ENCODE results near the gene KRT5. TPM values are rescaled to one million over a fixed set of nuclear protein-coding genes. Genes with fewer than 3 reads are reported as not detected.
A peak's percentile ranks its signal among the peaks of the same experiment; 100 is the strongest.

Gene KRT5
- not detected for total RNA-seq

GRCh38 chr12:52519826-52520662 is at the start of gene KRT5:
Gene KRT5 (minus strand): TSS chr12:52520394. CDS start chr12:52520296, 98 bp downstream.
- ATAC-seq (no peak), DNase-seq (ENCODE audit: low spot score in 2 of 2) (no peak)
- Mint-ChIP-seq H3K9me3 (no peaks in the 10 kb centered on the region), H3K27ac (no peak within 1 kb of the TSS), H3K36me3 (no peaks in the 10 kb centered on the region)

GRCh38 chr12:52568111-52568510 is 47.9 kb upstream of the KRT5 start:
- Mint-ChIP-seq H3K27ac (no peak overlapping the region), H3K9me3 (no peaks in the 10 kb centered on the region), H3K36me3 (no peaks in the 10 kb centered on the region)
- ATAC-seq: no peak
- DNase-seq (ENCODE audit: low spot score in 2 of 2): no peak

GRCh38 chr12:52566847-52567291 is 46.7 kb upstream of the KRT5 start:
- ATAC-seq (peak in 1 of 2 donors; percentile 11), DNase-seq (ENCODE audit: low spot score in 2 of 2) (no peak)
- H3K27ac Mint-ChIP-seq: no peak overlapping the region
- no peaks in the 10 kb centered on the region for H3K36me3 Mint-ChIP-seq
- no peaks in the 10 kb centered on the region for H3K9me3 Mint-ChIP-seq

- H3K9me3 Mint-ChIP-seq: no peaks in the 10 kb centered on the region
- DNase-seq (ENCODE audit: low spot score in 2 of 2): no peak
- no peaks in the 10 kb centered on the region for H3K36me3 Mint-ChIP-seq
- ATAC-seq: no peak
- H3K27ac Mint-ChIP-seq: no peak overlapping the region
These were observed 44.4 kb upstream of the KRT5 start for GRCh38 chr12:52564582-52564981.

GRCh38 chr12:52561880-52562449 is 41.8 kb upstream of the KRT5 start:
- no peak for DNase-seq (ENCODE audit: low spot score in 2 of 2)
- Mint-ChIP-seq H3K27ac (no peak overlapping the region), H3K9me3 (no peaks in the 10 kb centered on the region), H3K36me3 (no peaks in the 10 kb centered on the region)
- ATAC-seq: no peak

- DNase-seq (ENCODE audit: low spot score in 2 of 2) (no peak), ATAC-seq (no peak)
- H3K9me3 Mint-ChIP-seq: no peaks in the 10 kb centered on the region
- no peaks in the 10 kb centered on the region for H3K36me3 Mint-ChIP-seq
- H3K27ac Mint-ChIP-seq: no peak overlapping the region
These were observed 39.8 kb upstream of the KRT5 start for GRCh38 chr12:52559979-52560378.

GRCh38 chr12:52558781-52559445 is 38.7 kb upstream of the KRT5 start:
- H3K9me3 Mint-ChIP-seq: no peaks in the 10 kb centered on the region
- H3K27ac Mint-ChIP-seq: peak overlapping the region; percentile 9 to 51
- H3K36me3 Mint-ChIP-seq: no peaks in the 10 kb centered on the region
- ATAC-seq (no peak), DNase-seq (ENCODE audit: low spot score in 2 of 2) (no peak)

GRCh38 chr12:52557476-52557875 is 37.3 kb upstream of the KRT5 start:
- Mint-ChIP-seq H3K36me3 (no peaks in the 10 kb centered on the region), H3K27ac (no peak overlapping the region), H3K9me3 (no peaks in the 10 kb centered on the region)
- ATAC-seq (no peak), DNase-seq (ENCODE audit: low spot score in 2 of 2) (no peak)

- ATAC-seq (no peak), DNase-seq (ENCODE audit: low spot score in 2 of 2) (no peak)
- Mint-ChIP-seq H3K36me3 (no peaks in the 10 kb centered on the region), H3K27ac (no peak overlapping the region), H3K9me3 (no peaks in the 10 kb centered on the region)
These were observed 35.4 kb upstream of the KRT5 start for GRCh38 chr12:52555577-52555976.

GRCh38 chr12:52552681-52553195 is 32.5 kb upstream of the KRT5 start, which contains the start of gene KRT71:
Gene KRT71 (minus strand): TSS chr12:52553145. CDS start chr12:52553077, 68 bp downstream.
- Mint-ChIP-seq H3K9me3 (no peaks in the 10 kb centered on the region), H3K27ac (peak within 1 kb of the TSS in 1 of 2 donors; percentile 49), H3K36me3 (no peaks in the 10 kb centered on the region)
- DNase-seq (ENCODE audit: low spot score in 2 of 2) (no peak), ATAC-seq (no peak)

GRCh38 chr12:52552055-52552454 is 31.9 kb upstream of the KRT5 start:
- Mint-ChIP-seq H3K36me3 (no peaks in the 10 kb centered on the region), H3K9me3 (no peaks in the 10 kb centered on the region), H3K27ac (no peak overlapping the region)
- no peak for ATAC-seq
- DNase-seq (ENCODE audit: low spot score in 2 of 2): no peak

GRCh38 chr12:52551216-52551865 is 31.1 kb upstream of the KRT5 start:
- Mint-ChIP-seq H3K9me3 (no peaks in the 10 kb centered on the region), H3K36me3 (no peaks in the 10 kb centered on the region), H3K27ac (peak overlapping the region in 1 of 2 donors; percentile 1)
- ATAC-seq (no peak), DNase-seq (ENCODE audit: low spot score in 2 of 2) (no peak)

GRCh38 chr12:52546126-52546525 is 25.9 kb upstream of the KRT5 start:
- no peak overlapping the region for H3K27ac Mint-ChIP-seq
- H3K36me3 Mint-ChIP-seq: no peaks in the 10 kb centered on the region
- ATAC-seq (no peak), DNase-seq (ENCODE audit: low spot score in 2 of 2) (no peak)
- H3K9me3 Mint-ChIP-seq: no peaks in the 10 kb centered on the region

GRCh38 chr12:52543985-52544883 is 24.0 kb upstream of the KRT5 start:
- no peak overlapping the region for H3K27ac Mint-ChIP-seq
- no peaks in the 10 kb centered on the region for H3K36me3 Mint-ChIP-seq
- DNase-seq (ENCODE audit: low spot score in 2 of 2) (no peak), ATAC-seq (no peak)
- no peaks in the 10 kb centered on the region for H3K9me3 Mint-ChIP-seq

- peak overlapping the region in 1 of 2 donors; percentile 12 for H3K27ac Mint-ChIP-seq
- no peak for ATAC-seq
- DNase-seq (ENCODE audit: low spot score in 2 of 2): no peak
- no peaks in the 10 kb centered on the region for H3K36me3 Mint-ChIP-seq
- H3K9me3 Mint-ChIP-seq: no peaks in the 10 kb centered on the region
These were observed 22.7 kb upstream of the KRT5 start for GRCh38 chr12:52542785-52543318.

- DNase-seq (ENCODE audit: low spot score in 2 of 2): no peak
- H3K9me3 Mint-ChIP-seq: no peaks in the 10 kb centered on the region
- H3K36me3 Mint-ChIP-seq: no peaks in the 10 kb centered on the region
- no peak for ATAC-seq
- no peak overlapping the region for H3K27ac Mint-ChIP-seq
These were observed 22.0 kb upstream of the KRT5 start for GRCh38 chr12:52542157-52542556.
